IPS-18c (cell line): ENCODE results near the gene ATXN1.

Experiments used
- H3K4me3 ChIP-seq: 2 replicates; pipeline ENCODE4 v1.7.0; 2013; ENCODE audit warnings: low read depth, mild to moderate bottlenecking, low read length, moderate library complexity; ENCODE audit not compliant: insufficient read depth
- H3K9me3 ChIP-seq: one replicate; pipeline ENCODE4 v1.6.1; 2013; ENCODE audit warnings: mild to moderate bottlenecking, low read length, moderate library complexity; ENCODE audit not compliant: control insufficient read depth, insufficient read depth

ATXN1 gene

DNA sequence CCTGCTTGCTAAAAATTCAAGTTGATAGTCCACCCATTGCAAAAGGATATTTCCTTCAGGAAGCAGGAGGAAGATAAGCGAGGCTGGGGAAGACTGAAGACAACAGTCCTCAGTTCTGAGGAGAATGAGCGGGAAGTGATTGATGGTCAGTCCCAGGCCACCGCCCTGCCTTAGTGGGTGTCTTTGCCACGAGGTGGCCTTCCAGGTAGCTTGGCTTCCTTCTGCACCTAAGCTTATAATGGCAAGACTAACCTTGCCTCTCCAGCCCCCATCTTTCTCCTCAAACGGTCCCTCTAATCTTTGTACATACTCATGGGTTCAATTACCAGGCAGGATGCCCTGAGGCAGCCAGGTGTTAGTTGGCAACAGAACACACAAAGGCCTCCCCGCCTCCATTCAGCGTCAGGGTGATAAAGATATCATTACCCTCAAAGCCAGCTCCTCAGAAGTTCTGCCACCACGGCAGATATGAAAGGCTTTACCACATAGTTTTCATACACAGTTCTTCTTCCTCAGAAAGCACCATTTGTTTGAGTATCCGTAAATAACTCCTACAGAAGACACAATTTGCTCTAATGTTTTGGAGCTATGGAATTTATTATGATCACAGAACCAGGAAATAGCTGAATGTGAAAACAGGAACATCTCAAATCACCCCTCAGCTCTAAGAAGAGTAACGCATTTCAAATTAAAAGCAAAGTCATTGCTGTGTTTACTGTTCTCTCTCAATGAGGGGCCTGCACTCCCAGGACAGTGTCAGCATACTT is 249.4 kb downstream of the ATXN1 start:
- Histone ChIP-seq H3K4me3 (no peak overlapping the region), H3K9me3 (peaks cover 3% of the 10 kb centered on the region)

DNA sequence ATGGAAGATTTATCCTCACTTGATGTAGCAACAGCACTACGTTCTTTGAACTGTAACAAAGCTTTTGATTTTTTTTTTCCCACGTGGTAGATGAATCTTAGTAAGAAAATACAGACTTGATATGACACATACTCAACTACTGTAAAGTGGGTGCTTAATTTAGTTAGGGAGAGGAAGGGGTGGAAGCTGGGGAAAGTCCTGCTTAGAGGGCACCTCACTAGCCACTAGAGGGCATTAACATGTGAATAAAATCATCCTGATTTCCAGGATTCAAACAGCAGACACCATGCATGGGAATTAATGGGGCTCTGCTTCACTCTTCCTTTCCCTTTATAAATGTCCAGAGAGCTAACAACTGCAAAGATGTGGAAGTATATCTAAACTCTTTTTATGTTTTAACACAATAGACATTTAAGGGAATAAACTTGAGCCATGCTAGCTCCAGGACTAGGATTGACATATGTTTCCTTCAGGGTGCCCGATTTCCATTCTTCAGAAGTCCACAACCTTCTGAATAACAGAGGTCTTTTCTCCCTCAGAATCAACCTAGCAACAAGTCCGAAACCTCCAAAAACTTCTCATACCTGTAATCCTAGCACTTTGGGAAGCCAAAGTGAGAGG is 250.1 kb downstream of the ATXN1 start:
- H3K4me3 ChIP-seq, result no peak overlapping the region
- H3K9me3 ChIP-seq, result peaks cover 3% of the 10 kb centered on the region

DNA sequence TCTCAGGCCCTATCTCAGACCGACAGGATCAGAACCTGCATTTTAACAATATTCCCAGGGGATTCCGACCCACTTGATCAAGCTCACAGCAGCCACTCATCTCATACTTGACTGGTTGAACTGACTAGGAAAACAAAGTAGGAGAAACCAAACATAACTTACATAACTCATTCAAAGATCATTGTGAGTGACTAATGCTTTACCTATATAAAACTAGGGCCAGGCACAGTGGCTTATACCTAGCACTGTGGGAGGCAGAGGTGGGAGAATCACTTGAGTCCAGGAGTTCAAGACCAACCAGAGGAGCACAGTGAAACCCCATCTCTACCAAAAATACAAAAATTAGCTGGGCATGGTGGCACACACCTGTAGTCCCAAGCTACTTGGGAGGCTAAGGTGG is 251.0 kb downstream of the ATXN1 start:
- H3K9me3 ChIP-seq, result peaks cover 3% of the 10 kb centered on the region

DNA sequence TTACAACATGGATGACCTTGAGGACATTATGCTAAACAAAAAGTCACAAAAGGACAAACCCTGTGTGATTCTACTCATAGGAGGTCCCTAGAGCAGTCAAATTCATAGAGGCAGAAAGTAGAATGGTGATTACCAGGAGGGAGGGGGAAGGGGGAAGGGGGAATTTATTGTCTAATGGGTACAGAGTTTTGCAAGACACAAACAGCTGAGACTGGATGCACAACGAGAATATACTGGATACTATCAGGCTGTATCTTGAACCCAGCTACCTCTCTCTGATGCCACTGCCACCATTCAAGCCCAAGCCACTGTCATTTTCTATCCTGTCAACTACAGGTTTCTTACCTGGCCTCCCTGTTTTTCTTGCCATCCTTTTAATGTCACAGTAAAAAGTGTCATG is 252.3 kb downstream of the ATXN1 start:
- Histone ChIP-seq H3K4me3 (no peak overlapping the region), H3K9me3 (peaks cover 3% of the 10 kb centered on the region)

More for the DNA sequence above, 251.0 kb downstream of the ATXN1 start:
- H3K4me3 ChIP-seq, result no peak overlapping the region

DNA sequence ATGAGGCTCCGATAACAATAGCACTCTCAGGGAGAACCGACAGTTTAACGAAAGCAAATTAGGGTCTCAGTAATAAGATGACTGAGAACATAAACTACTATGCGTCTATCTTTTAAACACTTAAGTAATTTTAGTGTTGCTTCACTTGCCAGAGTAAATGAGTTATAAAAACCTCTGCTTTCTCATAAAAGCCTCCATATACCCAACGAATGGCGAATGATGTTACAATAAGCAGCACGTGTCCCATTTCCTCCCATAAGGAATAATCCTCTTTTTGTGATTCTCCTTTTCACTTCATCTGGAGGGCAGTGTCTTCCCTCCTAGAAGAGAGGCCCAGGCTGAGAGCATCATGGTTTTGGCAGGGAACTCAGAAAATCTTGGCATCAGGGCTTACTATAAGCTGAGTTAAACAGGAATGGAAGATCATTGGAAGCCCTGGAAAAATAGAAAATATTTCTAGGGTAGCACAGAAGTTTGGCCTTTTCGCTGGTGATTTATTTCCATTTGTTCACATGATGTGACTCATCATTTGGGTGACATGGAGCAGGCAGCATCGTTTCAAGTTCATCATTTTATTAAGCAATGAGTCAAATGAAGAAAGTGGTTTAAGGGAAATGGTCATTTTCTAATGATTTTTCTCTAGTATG is 255.4 kb downstream of the ATXN1 start:
- Histone ChIP-seq H3K9me3 (no peaks in the 10 kb centered on the region), H3K4me3 (no peak overlapping the region)

DNA sequence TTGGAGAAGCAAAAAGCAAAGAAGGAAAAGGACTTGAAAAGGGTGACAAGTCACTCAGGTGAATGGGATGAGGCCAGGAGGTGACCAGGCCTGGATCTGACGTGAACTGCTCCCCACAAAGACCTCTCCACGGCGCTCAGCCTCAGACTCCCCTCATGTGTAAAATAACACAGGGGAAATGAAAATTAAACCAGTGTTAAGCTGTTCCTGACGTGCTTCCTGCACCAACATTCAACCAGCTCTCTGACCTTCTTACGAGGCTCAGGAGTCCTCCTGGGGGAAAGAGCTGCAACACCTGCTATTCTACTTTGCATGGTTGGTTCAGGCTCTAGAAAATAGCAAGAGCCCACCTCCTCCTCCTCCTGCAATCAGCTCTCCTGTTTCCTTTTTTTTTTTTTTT is 256.7 kb downstream of the ATXN1 start:
- Histone ChIP-seq H3K9me3 (no peaks in the 10 kb centered on the region), H3K4me3 (no peak overlapping the region)

DNA sequence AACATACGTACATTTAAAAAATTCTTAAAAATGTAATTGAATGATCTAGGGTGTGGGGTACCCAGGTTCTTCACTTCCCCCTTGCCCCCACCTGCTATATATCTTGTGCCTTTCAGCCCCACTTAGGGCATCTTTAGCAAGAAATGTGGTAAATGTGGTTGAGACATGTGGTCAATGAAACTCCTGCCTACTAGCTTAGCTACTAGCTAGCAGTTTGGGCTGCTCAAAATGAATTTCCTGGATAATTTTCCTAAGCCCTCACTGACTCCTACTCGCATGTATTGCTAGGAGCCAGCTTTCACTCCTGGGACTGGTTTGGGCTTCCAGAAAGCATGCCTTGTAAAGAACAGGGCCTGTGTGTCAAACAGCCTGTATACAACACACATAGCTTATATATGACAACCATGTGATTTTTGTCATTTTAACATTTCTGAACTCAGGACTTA is 257.3 kb downstream of the ATXN1 start:
- Histone ChIP-seq H3K9me3 (no peaks in the 10 kb centered on the region), H3K4me3 (no peak overlapping the region)

DNA sequence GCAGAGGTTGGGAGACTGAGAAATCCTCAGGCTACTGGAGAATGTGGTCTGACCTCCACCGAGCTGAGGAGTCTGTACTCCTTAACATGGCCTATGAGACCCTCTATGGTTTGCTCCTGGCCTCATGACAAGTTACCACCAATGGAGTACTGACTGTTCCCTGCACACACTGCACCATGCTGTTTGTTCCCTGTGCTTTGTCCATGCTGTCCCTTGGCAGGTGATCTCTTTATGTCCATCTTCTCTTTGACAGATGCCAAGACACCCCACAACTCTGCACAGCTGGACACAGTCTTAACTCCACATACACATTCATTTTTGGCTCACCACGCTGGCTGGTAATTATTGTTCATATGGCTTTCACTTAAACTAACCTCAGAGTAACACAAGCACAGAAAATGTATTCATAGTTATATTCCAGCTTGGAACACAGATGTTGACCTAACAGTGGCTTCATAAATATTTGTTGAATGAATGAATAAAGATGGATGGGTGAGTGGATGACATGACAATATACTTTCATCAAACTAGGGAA is 258.0 kb downstream of the ATXN1 start:
- H3K4me3 ChIP-seq, result no peak overlapping the region
- no peaks in the 10 kb centered on the region for H3K9me3 ChIP-seq

DNA sequence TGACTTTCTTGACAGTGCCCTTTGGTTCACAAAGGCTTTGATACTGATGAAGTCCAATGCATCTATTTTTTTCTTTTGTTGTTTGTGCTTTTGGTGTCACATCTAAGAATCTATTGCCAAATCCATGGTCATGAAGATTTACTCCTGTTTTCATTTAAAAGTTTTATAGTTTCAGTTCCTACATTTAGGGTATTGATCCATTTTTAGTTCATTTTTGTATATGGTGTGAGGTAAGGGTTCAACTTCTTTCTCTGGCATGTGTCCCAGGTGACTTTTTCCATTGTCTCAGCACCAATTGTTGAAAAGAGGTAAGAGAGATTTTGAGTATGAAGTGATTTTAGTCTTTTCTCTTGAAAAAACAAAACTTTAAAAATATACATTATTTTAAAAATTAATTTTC is 262.3 kb downstream of the ATXN1 start:
- H3K4me3 ChIP-seq, result no peak overlapping the region
- H3K9me3 ChIP-seq, result no peaks in the 10 kb centered on the region

DNA sequence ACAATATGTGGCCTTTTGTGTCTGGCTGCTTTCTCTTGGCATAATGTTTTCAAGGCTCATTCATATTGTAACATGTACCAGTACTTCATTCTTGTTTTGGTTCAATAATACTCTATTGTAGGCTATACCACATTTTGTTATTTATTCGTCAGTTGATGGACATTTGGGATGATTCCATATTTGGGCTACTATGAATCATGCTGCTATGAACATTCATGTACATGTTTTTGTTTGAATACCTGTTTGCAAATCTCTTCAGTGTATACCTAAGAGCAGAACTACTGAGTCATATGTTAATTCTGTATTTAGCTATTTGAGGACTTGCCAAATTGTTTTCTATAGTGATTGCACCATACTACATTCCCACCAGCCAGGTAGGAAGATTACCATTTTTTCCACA is 263.0 kb downstream of the ATXN1 start:
- Histone ChIP-seq H3K4me3 (no peak overlapping the region), H3K9me3 (no peaks in the 10 kb centered on the region)

DNA sequence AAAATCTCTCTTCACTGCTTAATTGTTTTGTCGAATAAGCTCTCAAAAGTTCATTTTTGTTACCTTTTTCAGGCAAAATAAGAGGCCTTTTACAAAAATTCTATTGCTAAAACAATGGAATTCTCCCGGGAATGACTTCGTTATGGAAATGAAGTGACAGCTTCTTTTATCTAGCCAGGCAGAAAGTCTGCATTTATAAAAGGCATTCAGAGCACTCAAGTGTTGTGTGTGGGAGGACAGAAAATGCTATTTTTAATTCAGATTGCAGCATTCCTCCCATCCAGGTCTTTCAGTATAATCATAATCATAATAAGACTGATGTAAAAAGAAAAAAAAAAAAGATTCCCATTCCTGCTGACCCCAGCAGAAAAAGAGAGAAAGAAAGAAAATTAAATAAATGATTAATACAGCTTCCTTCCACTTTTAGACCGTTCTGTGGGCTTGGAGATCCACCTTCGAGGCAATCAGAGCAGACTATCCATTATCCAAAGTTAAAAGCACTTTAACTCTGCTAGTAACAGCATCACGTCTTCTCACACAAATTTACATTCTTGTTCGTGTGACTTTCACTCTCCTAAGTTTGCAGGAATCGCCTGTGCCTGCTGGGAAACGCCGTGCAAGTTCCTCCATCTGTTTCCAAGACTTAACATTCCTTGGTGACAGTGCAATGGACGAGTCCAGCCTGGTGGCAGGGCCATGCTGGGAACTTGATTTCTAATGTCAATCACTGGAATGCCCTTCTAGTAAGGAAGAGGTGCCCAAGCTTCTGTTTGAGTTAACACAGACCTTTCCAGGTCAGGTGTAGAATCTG is 264.1 kb downstream of the ATXN1 start:
- no peaks in the 10 kb centered on the region for H3K9me3 ChIP-seq
- H3K4me3 ChIP-seq, result no peak overlapping the region

DNA sequence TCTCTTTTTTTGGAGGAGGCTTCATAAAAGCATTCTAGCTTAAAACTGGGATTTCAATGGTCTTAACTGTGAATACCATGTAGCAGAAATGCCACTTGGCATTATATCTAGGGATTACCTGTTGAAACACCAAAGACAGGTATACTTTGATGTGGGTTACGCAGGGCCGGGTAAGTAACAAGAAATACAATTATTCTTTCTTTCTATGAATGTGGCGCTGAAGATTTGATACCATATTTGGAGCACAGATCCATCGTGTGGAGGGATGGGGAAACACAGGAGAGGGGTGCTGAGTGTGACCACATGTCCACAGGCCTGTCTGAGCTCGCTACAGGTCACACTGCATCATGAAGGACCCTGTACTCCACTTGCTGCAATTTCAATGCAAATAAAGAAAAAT is 265.1 kb downstream of the ATXN1 start:
- H3K9me3 ChIP-seq, result no peaks in the 10 kb centered on the region
- H3K4me3 ChIP-seq, result no peak overlapping the region

DNA sequence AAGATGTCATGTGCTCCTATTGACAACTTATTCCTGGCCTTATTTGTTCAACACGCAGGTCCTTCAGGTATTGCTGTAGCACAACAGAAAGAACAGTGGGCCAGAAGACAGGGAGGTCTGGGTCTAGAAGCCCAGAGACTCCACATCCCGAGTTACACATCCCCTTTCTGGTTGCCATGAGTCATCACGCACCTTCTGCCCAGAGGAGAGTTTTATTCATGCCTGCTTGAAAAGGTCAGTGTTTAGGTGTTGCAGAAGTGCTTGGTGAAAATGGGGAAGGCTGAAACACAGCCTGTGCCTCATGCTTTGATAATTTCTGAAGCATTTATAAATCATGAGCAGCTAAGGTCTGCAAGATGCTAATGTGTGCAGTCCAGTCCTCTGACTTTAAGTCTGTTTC is 266.5 kb downstream of the ATXN1 start:
- Histone ChIP-seq H3K9me3 (no peaks in the 10 kb centered on the region), H3K4me3 (no peak overlapping the region)

DNA sequence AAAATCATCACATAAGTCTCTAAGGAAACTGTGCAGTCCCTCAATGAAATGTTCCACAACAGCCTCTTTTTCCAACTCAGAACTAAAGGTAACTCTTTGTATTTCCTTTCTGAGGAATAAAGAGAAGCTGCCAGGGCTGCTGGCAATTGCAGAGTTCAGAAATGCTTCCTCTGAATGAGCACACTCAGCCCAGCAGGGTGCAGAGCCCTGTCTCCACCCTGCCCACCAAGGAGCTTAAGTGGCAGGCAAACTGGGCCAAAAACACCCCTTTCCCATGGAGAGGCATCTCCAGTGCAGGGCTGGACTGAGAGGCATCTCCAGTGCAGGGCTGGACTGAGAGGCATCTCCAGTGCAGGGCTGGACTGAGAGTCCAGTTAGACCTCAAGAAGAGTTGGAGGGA is 267.5 kb downstream of the ATXN1 start:
- Histone ChIP-seq H3K4me3 (no peak overlapping the region), H3K9me3 (no peaks in the 10 kb centered on the region)

DNA sequence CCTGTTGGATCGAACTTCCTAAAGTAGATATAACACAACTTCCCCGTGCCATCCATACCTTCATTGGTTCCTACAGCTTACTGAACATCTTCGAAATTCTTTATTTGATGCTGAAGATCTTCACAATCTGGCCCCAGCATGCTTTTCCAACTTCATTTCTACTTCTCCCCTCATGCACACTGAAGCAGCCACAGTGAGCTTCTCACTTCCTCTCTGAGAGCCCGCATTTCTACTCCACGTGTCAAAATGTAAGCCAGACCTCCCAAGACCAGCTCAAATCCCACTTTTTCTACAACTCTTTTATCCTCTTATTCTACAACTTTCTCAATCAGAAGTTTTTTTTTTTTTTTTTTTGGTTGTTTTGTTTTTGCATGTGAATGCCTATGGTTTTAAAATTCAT is 268.1 kb downstream of the ATXN1 start:
- Histone ChIP-seq H3K9me3 (no peaks in the 10 kb centered on the region), H3K4me3 (no peak overlapping the region)

DNA sequence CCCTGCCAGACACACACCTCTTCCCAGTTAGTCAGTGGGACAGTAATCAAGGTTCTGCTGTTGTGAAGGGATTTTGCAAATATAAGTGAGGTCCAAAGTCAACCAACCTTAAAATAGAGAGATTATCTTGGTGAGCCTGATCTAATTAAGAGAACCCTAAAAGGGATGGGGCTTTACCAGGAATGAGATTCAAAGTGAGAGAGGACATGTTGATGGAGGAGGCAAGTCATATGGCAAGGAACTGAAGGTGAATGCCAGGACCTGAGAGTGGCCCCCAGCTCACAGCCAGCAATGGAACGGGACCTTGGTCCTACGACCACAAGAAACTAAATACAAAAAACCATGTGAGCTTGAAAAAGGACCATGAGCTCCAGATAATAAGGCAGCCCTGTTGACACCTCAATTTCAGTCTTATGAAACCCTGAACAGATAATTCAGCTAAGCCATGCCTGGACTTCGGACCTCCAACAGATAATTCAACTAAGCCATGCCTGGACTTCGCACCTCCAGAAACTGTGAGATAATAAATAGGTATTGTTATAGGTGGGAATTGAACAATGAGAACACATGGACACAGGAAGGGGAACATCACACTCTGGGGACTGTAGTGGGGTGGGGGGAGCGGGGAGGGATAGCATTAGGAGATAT is 269.5 kb downstream of the ATXN1 start:
- no peak overlapping the region for H3K4me3 ChIP-seq
- H3K9me3 ChIP-seq, result no peaks in the 10 kb centered on the region

DNA sequence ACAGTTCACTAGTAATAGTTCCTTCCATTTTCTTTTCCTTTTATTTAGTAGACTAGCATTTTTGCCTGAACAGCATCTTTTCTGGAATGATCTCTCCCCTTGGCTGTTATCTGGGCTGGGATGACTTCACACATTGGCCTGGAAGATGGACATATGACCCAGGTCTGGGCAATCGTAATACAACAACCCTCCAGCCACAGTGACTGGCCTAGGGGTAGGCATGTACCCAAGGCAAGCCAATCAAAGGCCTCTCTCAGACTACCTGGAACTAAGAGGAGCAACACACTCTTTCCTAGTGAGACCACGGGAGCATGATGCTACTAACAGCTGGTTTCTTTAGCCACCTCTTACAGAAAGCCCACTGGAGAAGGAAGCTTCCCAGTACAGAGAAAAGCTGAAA is 270.6 kb downstream of the ATXN1 start:
- no peak overlapping the region for H3K4me3 ChIP-seq

More for the DNA sequence above, 270.6 kb downstream of the ATXN1 start:
- no peaks in the 10 kb centered on the region for H3K9me3 ChIP-seq
